Astrocyte (in vitro differentiated cells and primary cell): Measurements from ENCODE around the gene CD40.

Experiments used
- EZH2 ChIP-seq: IDR thresholded peaks from 2 replicates; pipeline ENCODE4 v1.6.1; 2012; ENCODE audit warnings: mild to moderate bottlenecking, low read length, inconsistent platforms; ENCODE audit not compliant: insufficient read depth
- TF ChIP-seq, protein P1 (sequence below): IDR thresholded peaks from 2 replicates; pipeline ENCODE4 v1.5.1; 2011; ENCODE audit warnings: low read depth, mild to moderate bottlenecking, inconsistent platforms, low read length, moderate library complexity; ENCODE audit not compliant: insufficient read depth

DNA sequence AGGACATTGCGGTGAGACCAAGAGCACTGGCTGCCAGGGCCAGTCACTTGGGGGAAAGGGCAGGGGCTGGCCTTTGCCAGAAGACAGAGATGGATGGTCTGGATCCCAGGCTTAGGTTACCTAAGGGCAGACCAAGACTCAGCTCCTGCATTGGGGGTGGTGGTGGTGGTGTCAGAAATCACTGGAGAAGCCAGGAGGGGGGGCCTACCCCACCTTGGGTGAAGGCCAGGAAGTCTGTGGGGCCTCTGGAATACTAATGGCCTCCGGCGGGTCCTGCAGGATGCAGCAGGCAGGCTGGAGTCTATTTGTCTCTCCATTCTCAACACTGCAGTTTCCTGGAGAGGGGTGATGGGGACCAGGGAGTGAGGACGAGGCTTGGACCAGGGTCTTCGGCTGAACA, 32.8 kb downstream of the CD40 start:
- TF ChIP-seq, protein P1, sequence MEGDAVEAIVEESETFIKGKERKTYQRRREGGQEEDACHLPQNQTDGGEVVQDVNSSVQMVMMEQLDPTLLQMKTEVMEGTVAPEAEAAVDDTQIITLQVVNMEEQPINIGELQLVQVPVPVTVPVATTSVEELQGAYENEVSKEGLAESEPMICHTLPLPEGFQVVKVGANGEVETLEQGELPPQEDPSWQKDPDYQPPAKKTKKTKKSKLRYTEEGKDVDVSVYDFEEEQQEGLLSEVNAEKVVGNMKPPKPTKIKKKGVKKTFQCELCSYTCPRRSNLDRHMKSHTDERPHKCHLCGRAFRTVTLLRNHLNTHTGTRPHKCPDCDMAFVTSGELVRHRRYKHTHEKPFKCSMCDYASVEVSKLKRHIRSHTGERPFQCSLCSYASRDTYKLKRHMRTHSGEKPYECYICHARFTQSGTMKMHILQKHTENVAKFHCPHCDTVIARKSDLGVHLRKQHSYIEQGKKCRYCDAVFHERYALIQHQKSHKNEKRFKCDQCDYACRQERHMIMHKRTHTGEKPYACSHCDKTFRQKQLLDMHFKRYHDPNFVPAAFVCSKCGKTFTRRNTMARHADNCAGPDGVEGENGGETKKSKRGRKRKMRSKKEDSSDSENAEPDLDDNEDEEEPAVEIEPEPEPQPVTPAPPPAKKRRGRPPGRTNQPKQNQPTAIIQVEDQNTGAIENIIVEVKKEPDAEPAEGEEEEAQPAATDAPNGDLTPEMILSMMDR = no peak
- TF ChIP-seq EZH2 = no peak
